ENCODE data around the gene CYB561. TPM values are rescaled to one million over a fixed set of nuclear protein-coding genes. Genes with fewer than 3 reads are reported as not detected.

Gene CYB561
- total RNA-seq, 1 experiment from 2014 or later = 20.7 TPM

DNA sequence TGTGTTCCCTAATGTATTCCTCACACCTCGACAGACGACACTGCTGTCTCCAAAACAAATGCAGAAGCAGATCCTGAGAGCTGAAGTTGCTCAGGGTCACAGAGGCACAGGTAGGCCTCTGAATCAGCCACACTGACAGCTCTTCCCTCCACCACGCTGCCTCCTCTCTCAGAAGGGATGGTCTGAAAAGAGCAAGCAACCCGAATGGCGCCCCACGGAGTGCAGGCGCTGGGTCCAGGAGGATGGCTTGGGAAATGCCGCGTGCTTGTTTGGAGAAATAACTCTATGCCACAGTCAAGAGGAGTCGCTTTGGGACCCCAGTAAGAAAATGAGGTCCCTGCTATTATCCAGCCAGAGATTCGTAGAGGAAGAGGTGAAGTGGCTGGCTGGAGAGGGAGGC is 15.9 kb downstream of the CYB561 start:
- H2BK120ac ChIP-seq (ENCODE audit: low read depth, low read length, poor library complexity, severe bottlenecking) = no peak overlapping the region
- H3K56ac ChIP-seq (ENCODE audit: insufficient read length, low read depth, low read length) = no peak overlapping the region
- no peak overlapping the region for H3K4ac ChIP-seq (ENCODE audit: low read depth, low read length)
- H4K91ac ChIP-seq (ENCODE audit: insufficient read length, low read depth, low read length) = no peak overlapping the region
- no peak overlapping the region for H3K23ac ChIP-seq (ENCODE audit: insufficient read length, low read depth, low read length)
- H4K20me1 ChIP-seq (ENCODE audit: control insufficient read depth, insufficient read depth, insufficient read length) = no peaks in the 10 kb centered on the region
- no peaks in the 10 kb centered on the region for H3K27me3 ChIP-seq (ENCODE audit: insufficient read depth, low read length)
- no peak overlapping the region for H3K4me2 ChIP-seq (ENCODE audit: insufficient read depth, insufficient read length, low read length)
- no peak overlapping the region for H2BK20ac ChIP-seq (ENCODE audit: low read depth, low read length, poor library complexity, severe bottlenecking)
- H3K9me3 ChIP-seq (ENCODE audit: control insufficient read depth, low read depth, low read length) = no peaks in the 10 kb centered on the region
- no peak overlapping the region for H4K5ac ChIP-seq (ENCODE audit: insufficient read length, low read depth, low read length)
- no peak overlapping the region for H2BK5ac ChIP-seq (ENCODE audit: insufficient read length, low read length)
- Mint-ChIP-seq H3K4me1 (peaks cover 33% of the 10 kb centered on the region in 2 experiments), H3K9me3 (no peaks in the 10 kb centered on the region), H3K36me3 (ENCODE audit: insufficient read depth in 1 of 3, low read depth in 3 of 3) (peaks cover 5 to 15% (median 6%) of the 10 kb centered on the region in 3 experiments; a peak in 4 of 7 replicates), H3K27me3 (ENCODE audit: low read depth) (no peaks in the 10 kb centered on the region; the same call in 1 of the 2 replicates), H3K4me3 (no peak overlapping the region), H3K27ac (0 out of 7 replicates have a peak overlapping the region, but pooled peaks of 1 of the 3 experiments have one; percentile 34)
- TF ChIP-seq, protein P1, sequence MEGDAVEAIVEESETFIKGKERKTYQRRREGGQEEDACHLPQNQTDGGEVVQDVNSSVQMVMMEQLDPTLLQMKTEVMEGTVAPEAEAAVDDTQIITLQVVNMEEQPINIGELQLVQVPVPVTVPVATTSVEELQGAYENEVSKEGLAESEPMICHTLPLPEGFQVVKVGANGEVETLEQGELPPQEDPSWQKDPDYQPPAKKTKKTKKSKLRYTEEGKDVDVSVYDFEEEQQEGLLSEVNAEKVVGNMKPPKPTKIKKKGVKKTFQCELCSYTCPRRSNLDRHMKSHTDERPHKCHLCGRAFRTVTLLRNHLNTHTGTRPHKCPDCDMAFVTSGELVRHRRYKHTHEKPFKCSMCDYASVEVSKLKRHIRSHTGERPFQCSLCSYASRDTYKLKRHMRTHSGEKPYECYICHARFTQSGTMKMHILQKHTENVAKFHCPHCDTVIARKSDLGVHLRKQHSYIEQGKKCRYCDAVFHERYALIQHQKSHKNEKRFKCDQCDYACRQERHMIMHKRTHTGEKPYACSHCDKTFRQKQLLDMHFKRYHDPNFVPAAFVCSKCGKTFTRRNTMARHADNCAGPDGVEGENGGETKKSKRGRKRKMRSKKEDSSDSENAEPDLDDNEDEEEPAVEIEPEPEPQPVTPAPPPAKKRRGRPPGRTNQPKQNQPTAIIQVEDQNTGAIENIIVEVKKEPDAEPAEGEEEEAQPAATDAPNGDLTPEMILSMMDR (conservative IDR thresholded peaks at IDR 0.05) = no peak
- no peak for DNase-seq
- no peaks in the 10 kb centered on the region for H3K79me1 ChIP-seq (ENCODE audit: insufficient read depth, low read depth, low read length, poor library complexity, severe bottlenecking)
- peaks cover 8% of the 10 kb centered on the region; the same call in 1 of the 2 replicates for H3K4me1 ChIP-seq (ENCODE audit: insufficient read depth, low read length)
- H4K8ac ChIP-seq (replicated peaks; ENCODE audit: insufficient read length, low read depth, low read length) = no peak overlapping the region
- H3K27ac ChIP-seq (ENCODE audit: insufficient read length, low read depth, low read length) = no peak overlapping the region
- no peak overlapping the region for H3K14ac ChIP-seq (ENCODE audit: insufficient read depth, low read length)
- H3K18ac ChIP-seq (ENCODE audit: insufficient read length, low read depth, low read length) = no peak overlapping the region
- H2AFZ ChIP-seq (ENCODE audit: low read length) = no peak overlapping the region
- H3T11ph ChIP-seq (ENCODE audit: low read length) = no peak overlapping the region
- no CpG with 5 or more reads among the region's 11 CpGs for WGBS (ENCODE audit: extremely low coverage, insufficient read length, low lambda C conversion rate)
- H2AK5ac ChIP-seq (ENCODE audit: insufficient read length, low read length) = no peak overlapping the region
- H3K9ac ChIP-seq (ENCODE audit: extremely low read depth, insufficient read length, low read length) = no peak overlapping the region
- no peaks in the 10 kb centered on the region for H3K79me2 ChIP-seq (ENCODE audit: insufficient read depth, low read length)
- no peak overlapping the region for H2BK12ac ChIP-seq (ENCODE audit: insufficient read length, low read depth, low read length)
- no peaks in the 10 kb centered on the region for H3K23me2 ChIP-seq (ENCODE audit: insufficient read length, low read depth, low read length, poor library complexity, severe bottlenecking)
- no peak overlapping the region for H2BK15ac ChIP-seq (ENCODE audit: low read depth, low read length)

All from H9 (cell line).